SKM-1 treated with dmso at 0.1 percent for 144 hours (cell line): ENCODE results near the gene DYSF.

Experiments
- DNase-seq: peaks from one replicate; lab custom pipeline; 2025; ENCODE audit not compliant: unreplicated experiment; lab: John Stamatoyannopoulos, UW

Gene DYSF

DNA sequence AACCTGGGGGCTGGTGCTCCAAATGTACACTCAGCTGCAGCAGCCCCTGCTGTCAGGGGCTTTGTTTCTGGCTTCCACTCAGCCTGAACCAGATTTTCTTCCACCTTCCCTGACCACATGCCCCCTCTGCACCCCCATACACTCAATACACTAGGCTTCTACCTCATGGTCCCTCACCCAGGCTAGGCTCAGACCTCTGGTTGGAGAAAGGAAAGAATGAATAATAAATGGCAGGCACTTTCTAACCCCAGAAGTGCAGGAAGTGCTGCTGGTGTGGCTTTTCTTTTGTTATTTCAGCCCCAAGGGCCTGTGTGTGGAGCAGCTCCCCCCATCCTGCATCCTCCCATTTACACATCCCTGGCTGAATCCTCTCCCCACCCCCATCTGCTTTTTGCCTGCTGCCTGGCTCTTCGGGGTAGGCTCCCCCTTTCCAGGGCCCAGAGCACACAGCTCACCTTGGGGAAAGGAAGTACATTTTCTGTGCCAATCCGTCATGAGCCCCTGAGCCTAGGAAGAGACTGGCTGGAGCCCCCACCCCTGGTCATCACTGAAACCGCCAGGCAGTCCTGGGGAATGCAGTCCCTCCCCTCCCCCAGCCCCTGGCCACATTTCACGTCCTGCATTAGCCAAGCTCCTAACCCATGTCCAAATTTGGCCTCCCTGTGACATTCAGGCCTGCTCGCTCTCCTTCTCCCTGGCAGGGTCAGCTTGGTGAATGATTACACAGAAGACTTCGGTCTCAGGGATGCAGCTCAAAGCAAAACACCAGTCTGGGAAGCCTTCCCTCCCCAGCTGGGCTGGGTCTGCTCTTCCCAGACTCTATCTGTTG, 2.6 kb downstream of the DYSF start:
- no peak for DNase-seq

DNA sequence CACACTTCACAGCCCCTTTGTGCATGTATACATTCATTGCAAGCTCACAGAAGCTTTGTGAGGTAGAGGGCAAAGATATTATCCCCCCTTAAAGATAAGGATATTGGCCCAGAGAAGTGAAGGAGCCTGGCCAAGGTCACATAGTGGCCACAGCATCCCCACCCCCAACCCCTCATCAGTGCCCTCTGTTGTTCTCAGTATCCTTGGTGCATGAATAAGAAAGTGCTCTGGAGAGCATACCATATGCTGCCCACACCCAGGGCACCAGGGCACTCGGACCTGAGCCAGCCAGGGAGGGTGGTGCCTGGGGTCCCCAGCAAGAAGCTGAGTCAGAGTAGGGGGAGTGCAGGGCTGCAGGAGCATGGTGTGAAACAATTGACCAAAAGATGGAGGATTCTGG, 3.3 kb downstream of the DYSF start:
- DNase-seq = no peak

DNA sequence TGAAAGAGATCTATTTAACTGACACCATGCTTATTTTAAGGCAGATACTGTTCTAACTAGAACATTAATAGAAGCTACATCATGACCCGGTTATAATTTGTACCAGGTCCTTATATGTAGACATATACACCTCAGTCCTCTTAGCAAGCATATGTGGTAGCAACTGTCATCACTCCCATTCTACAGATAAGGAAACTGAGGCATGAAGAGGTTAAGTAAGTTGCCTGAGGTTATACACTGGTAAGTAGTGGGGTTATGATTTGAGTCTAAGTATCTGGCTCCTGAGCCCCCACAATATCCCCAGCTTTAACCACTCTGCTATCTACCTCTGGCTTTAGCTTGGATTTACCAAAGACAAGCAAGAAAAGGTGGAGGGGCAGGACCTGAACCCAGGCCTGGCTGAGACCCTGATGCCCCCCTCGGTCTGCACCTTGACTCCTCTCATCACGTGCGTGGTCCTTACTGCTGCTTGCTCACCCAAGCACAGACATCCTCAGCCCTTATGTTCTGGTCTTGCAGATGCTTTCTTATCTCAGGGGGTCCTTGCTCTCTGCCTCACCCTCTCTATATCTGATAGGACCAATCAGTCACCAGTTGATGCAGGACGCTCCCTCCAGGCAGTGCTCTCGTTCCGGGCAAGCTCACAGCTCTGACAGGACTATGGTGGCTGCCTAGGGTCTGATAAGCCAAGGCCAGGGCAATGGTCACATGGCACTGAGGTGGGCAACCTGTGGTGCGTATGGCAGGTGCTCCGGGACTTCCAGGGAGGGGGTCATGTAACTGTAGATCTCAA, 4.0 kb downstream of the DYSF start:
- no peak for DNase-seq

DNA sequence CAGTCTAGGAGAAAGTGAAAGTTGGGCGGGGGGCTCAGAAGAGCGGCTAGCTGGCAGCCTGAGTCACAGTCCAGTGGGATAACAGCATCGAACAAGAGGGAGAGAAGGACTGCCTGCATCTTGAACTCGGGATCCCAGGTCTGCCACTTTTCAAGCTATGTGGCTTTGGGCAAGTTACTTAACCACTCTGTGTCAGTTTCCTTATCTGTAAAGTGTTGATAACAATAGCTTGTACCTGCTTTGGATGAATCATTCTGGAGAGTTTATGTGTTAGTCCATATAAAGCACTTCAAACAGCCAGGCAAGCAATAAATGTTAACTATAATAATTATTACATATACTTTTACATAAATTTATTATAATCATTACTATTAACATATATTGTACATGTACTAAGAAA, 4.6 kb downstream of the DYSF start:
- no peak for DNase-seq

DNA sequence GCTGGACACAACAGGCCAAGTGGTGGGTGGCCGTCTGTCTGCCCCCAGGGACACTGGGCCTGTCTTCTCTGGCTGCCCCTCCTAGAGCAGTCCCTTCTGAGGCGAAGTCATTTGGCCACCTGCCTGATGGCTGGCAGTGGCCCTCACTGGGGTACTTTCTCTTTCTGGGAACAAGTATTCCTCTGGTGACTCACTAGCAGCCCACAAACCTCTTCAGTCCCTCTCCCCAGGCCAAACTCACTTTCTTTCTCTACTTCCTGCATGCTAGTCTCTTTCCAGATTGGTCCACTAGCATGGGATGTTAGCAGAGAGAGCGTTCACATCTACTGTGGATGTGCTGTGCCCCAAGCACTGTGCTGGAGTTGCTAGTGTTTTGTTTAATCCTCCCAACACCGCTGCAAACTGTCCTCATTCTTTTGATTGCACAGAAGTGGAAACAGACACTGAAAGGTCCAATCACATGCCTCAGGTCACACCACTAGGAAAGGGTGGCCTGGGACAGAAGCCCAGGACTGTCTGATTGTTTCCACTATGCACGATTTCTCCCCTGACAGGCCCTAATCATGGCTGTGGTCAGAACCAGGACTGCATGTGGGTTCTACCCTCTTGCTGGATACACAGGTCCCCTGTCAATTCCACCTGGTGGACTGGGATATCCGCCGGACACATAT, 5.2 kb downstream of the DYSF start:
- DNase-seq = no peak

DNA sequence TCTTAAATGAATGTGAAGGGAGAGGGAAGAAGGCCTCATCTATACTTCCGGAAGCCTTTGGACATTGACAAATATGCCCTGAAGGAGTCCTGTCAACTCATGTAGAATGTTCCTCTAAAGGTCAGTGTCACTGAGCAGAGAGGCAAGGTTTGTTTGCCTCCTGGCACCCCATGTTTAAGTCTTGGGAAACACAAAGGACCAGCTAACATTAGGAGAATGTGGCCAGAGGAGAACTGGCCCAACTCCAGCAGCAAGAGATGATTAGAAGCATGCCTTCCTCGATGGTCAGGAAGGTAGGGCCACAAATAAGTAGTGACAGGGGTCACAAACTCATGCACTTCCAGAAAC, 5.7 kb downstream of the DYSF start:
- no peak for DNase-seq

DNA sequence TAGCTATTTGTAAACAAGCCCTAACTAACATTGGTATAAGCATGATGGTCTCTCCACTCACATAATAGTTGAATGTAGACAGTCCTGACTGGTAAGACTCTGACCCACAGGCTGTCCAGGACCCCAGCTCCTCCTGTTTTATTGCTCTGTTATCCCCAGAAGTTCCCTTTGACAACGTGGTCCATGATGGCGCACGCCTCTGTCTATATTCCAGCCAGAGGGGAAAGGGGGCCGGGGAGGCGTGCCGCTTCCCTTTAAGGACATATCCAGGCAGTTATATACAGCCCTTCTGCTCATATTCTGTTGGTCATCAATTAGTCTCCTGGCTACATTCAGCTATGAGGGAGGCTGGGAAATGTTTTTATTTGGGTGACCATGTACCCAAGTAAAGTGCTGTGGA, 6.7 kb downstream of the DYSF start:
- no peak for DNase-seq

DNA sequence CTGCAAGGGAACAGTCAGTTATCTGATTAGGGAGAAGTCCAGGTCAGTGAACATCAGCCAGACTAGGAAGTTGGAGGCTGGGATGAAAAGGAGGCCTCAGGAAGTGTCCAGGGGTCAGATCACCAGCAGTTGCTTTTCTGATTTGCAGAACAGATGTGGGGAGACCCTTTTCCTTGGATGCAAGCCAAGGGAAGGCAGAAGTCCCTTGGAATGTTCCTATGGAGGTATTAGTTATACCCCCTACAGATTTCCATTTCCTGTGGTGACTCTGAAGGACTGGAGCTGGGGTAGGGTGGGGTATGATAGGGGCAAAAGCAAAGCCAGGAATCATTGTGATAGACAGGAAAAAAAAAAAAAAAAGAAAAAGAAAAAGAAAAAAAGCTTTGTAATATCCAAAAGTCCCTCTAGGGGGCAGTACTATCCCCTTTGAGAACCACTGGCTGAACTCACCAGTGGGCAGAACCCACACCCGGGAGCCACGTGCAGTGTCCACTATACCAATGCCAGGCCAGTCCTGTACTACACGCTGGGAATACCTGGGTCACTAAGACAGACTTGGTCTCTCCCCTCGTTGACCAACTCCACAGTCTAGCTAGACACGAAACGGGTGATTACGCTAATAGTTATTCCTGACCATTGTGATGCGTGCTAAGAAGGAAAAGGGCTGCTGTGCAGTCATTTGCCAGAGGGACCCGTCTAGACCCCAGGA, 7.4 kb downstream of the DYSF start:
- DNase-seq = no peak

DNA sequence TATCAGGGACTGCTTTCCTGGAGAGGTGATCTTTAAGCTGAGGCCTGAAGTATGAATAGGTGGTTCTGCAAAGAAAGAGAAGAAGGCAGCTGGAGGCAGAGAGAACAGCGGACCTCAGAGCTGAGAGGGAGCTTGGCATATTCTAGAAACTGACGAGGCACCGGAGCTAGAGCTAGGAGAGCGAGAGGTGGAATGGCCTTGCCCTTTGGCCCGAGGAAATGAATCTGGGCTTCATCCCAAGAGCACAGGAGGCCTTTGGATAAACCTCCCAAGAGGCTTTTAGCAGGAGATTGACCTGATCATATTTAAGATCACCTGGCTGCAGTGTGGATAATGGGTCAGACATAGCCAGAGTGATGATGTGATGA, 7.9 kb downstream of the DYSF start:
- no peak for DNase-seq

DNA sequence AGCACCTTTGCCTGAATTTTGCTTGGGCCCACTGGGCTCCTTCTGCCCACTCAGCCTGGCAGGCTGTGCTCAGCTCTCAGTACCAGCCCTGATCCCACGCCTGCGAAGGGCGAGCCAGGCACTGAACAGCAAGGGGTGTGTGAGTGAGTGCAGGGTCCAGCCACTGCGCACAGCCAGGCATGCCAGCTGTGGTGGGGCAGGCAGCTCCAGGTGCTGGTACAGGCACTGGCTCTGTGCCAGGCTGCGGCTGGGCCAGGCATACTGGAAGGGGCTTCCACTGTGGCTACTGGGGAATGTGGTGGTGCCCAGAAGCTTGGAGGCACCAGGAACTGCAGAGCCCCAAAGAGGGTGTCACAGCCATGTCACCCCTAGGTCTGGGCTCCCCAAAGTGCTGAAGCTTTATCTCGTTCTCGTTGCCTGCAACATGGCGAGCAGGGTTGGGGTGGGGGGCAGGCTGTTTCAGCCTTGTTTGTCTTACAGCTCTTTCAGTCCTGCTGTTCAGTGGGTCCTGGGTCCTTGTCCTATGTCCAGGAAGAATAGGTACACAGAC, 8.8 kb downstream of the DYSF start:
- DNase-seq = no peak

DNA sequence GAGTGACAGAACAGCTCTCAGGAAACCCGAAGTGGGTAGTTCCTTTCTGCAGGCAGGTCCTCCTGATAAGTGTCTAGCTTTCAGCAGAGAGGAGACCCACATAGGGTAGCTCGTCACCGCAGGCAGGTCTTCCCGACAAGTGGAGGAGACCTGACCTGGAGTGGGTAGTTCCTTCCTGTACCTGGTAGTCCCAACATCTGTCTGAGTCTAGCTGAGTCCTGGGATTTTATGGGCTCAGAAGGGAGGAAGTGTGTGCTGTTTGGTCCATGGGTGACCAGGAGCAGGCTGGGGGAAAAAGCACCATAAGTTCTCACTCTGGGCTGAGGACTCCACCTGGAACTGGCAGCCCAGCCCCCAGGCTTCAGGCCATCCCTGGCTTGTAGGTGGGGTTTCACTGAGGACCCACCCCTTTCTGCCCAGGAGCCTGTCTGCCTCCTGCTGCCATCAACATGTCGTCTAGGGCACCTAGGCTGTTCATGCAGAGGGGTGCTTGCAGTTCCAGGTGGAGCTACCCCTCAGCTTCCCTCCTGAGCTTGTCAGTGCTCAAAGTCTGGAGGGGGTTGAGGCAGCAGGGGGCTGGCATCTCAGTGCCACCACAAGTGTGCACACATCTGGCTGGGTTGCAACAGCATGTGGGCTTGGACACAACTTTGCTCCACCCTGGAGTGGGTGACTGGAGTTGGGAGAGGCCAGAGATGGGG, 9.4 kb downstream of the DYSF start:
- no peak for DNase-seq

DNA sequence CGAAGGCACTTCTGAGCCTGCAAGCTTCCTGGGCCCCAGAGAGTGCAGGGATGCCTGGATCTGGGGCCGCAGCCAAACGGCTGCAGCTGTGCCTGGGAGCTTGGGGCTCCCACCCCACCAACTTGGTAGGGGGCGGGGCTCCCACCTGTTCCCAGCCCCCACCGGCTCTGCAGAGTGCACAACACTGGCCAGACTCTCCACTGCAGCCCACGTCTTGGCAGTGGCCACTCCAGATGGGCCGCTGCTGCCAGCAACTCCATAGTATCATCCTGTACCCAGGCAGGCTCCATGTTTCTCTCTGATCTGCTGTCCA, 9.9 kb downstream of the DYSF start:
- no peak for DNase-seq

DNA sequence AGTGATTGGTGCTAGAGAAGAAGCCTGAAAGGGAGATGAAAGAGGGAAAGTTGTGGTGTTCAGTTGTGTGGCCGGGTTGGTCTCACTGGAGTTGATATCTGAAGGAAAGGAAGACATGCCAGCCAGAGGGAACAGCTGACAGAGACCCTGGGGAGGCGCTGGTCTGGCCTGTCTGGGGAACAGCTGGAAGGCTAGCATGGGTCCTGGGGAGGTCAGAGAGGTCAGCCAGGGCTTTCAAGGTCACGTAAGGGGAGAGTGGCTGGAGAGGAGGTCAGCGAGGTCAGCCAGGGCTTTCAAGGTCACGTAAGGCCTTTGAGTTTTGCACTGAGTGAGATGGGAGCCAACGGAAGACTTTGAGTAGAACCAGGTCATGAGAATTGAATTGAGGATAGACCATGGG, 11.0 kb downstream of the DYSF start:
- DNase-seq = no peak

DNA sequence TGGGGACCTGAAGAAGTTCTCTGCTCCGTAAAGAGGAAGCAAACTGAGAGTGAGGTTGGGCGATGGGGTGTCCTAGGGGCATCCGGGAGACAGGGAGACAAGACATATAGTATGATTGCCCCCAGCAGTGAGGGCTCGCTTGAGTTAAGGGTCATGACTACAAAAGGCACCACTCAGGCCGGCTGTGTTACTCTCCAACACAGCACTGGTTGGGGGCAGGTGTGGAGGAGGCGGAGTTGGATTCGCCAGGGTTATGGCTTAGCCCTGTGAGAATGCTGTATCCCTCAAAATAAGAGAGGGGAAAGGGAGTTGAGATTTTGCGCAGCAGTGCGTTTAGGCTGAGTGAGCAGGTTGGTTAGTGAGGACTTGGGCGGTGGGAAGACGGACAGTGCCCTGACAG, 12.0 kb downstream of the DYSF start:
- no peak for DNase-seq

DNA sequence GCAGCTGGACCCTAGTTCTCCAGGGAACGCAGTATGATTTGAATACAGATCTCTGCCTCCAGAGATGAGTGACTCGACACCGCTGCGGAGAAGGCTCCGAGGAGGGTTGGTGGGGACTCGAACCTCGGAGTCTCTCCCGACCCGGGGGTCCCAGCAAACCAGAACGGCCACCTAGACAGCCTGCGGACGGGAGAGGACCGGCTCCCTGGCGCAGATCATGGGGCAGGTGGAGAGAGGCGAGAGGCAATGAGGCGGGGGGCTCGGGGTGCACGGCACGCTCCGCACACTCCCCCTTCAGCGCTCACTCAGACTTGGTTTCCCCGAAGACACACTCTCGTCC, 12.6 kb downstream of the DYSF start:
- no peak for DNase-seq

DNA sequence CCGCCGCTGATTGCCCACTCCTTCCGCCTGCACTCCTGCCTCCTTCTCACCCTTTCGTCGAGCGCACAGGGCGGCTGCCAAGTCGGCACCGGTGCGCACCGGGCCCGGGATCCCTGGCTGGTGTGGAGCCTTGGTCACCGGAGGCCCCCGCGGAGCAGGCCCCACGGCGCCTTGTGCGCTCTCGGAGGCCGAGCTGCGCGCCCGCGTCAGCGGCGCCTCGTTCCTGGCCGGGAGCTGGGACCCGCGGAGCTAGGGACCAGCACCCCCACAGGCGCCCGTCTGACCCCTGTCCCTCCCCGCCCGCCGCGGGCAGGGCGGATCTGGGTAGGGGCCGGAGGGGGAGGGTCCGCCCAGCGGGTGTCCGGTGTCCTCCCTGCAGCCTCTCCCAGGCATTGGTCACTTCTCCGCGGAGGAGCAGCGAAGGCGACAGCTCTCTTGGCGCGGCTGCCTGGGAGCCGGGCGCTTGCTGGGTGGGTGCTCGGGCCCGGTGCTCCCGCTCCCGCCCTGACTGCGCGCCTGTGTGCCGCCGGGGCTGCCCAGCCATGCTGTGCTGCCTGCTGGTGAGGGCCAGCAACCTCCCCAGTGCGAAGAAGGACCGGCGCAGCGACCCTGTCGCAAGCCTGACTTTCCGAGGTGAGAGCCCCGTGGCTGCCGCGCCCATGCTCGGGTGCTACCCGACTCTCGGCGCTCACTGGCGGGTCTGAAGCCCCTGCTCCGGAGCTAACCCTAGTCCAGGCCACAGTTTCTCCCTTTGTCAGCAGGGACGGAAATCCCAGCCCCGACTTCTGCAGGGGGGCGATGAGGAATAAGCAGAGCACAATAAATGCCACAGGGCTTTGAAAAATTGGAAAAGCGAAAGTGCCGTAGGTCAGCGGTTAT, 13.2 kb downstream of the DYSF start:
- DNase-seq = no peak

DNA sequence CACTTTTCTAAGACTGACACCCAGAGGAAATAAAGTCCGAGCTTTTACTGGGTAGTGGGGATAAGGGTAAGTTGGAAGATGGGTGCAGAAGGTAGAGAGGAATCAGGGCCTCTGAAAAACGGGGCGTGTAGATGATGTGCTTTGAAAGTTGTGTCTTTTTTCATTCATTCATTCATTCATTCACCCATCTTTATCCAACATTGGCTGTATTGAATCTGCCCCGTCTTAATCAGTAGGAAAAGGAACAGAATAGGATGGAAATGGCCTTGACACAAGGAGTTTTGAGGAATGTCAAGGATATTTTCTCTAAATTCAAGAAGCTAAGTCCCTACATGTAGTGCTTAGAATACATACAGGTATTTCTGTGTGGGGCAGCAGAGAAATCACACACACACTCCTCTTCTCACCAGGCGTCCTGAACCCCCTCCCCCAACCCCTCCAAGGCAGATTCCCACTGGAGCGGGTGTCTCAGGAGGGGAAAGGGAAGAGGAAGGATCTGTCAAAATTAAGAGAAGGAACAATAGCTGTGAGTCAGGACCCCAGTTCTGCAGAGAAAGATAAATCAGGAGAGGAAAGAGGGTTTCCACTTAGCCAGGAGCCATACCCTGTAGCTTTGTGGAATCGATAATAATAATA, 13.9 kb downstream of the DYSF start:
- no peak for DNase-seq

DNA sequence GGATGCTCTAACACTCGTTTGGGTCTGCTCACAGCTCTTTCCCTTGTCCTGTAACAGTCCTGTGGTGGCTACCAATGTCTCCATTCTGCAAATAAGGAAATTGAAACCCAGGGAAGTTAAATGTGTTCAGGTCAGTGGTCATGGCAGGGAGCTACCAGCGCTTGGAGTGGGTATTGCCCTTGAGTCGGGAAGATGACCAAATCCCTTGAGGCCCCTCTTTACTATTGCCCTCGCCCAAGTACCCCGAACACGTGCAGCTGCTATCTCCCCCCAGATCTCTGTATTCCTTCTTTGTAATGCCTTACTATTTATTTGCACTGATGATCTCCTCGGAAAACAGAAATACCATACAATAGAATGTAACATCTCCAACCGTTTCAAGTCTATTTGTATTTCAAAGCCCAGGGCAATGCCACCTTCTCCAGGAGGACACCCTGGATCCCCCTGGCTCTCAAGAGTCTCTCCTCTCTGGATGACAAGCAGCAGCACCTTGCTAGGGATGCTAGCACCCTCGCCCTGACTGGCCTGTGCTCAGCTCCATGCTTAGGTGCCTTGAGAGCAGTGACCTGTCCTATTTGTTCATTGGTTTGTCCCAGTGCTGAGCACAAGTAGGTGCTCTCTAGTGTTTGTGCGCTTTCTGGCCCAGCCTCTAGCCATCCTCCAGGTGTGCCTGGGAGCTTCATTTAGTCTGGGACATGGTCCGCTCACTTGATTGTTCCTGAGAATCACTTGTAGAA, 15.1 kb downstream of the DYSF start:
- no peak for DNase-seq
